Activated naive CD4-positive, alpha-beta T cell treated with Interleukin-2 at 50 U/mL for 16 hours (primary cell): ENCODE measurements around the gene ACTN2.

ENCODE experiments used
- DNase-seq: peaks from one replicate; pipeline ENCODE4 v3.0.0-alpha.2; 2020

Gene ACTN2

DNA sequence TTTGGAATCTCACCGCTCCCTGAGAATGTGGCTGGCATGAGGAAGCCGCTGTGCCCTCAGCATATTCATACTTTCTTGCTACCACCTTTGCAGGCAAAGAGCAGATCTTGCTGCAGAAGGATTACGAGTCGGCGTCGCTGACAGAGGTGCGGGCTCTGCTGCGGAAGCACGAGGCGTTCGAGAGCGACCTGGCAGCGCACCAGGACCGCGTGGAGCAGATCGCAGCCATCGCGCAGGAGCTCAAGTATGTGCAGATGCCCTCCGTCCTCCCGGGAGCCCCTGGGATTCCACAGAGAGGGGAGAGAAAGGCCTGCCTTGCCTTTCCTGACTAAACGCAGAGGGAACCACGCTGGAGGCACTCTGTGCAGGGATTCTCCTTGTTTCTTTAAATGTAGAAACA, 58.2 kb downstream of the ACTN2 start:
- no peak for DNase-seq

DNA sequence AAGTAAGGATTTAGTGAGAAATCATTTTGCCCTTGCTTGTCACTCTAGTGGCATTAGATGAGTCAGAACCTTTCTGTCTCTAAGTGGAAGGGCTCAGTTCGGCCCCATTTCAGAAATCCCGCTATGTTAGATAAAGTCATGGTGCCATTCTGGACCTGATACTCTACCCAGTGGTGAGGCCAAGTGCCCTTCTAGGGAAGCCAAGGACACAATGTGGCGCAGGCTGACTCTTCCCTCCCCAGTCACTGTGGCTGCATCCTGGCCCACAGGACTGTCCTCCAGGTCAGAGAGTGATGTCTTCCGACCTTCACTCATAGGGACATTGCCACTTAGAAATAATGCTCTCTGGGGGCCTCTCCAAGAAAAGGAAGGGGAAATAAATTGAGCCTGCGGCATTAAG, 60.5 kb downstream of the ACTN2 start:
- DNase-seq: no peak

DNA sequence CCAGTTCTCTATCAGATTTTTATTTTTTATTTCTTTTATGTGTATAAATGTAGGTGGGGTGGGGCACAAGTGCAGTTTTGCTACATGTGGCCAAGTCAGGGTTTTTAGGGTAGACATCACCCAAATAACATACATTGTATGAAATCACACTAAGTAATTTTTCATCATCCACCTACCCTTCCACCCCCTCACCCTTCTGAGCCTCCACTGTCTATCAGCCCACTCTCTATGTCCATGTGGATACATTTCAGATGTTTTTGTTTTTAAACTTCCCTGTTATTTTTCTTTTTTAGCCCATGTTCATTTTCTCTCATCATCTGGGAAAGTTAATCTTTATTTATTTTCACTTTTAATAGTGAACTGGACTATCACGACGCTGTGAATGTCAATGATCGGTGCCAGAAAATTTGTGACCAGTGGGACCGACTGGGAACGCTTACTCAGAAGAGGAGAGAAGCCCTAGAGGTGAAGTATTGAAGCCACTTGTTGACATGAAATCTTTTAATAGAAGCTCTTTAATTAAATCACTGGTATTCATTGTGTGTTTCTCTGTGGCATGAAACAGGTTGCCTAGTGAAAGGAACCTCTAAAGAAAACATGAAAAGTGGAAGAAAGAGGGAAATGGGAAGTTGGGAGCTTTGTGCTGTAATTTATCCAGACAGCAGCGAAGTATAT, 61.1 kb downstream of the ACTN2 start:
- DNase-seq: no peak

DNA sequence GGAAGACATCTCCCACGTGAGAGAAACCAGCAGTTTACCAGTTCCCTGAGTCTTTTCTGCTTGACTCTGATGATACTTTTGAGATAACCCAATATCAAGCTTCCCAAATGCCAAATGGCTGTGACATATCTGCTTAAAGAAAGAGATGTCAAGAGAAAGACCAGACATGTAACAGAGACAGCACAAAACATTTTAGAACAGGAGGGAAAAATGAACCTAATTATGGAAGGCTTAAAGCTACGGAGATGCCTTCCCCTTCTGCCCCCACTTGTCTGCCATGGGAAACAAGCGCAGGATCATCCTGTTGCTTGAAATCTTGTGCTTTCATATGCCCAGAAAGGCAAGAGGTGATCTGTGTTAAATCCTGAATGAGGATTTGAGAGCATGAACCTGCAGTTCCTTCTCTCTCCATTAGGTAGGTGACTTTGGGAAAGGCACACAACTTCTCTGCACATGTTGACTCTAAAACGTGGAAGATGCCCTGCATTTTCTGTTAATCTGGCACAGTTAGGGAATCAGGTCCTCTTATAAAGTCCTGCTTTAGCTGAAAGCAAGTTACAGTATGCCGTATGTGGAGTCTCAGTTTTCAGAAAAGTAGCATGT, 62.1 kb downstream of the ACTN2 start:
- DNase-seq: no peak

DNA sequence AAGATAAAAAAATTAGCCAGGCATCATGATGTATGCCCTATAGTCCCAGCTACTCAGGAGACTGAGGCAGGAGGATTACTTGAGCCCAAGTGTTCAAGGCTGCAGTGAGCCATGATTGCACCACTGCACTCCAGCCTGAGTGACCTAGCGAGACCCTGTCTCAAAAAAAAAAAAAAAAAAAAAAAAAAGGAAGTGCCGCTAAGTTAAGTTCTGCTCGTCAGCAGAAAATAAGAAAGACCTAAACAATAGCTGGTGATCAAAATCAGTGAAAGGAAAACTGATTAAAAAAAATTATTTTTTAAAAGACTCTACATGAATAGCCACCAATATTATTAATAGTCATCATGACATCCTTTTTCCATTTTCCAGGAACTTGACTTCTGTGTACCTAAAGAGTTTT, 64.6 kb downstream of the ACTN2 start:
- DNase-seq: no peak

DNA sequence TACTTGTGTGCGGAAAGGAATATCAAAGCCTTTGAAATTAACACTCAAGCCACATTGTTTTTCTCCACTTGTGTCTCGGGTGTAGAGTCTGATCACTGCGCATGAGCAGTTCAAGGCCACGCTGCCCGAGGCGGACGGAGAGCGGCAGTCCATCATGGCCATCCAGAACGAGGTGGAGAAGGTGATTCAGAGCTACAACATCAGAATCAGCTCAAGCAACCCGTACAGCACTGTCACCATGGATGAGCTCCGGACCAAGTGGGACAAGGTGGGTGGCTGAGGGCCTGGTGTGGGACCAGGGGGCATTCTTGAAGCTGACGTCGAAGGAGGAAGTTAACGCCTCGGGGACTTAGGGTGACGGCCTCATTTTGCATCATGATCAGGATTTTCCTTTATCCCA, 65.1 kb downstream of the ACTN2 start:
- no peak for DNase-seq

DNA sequence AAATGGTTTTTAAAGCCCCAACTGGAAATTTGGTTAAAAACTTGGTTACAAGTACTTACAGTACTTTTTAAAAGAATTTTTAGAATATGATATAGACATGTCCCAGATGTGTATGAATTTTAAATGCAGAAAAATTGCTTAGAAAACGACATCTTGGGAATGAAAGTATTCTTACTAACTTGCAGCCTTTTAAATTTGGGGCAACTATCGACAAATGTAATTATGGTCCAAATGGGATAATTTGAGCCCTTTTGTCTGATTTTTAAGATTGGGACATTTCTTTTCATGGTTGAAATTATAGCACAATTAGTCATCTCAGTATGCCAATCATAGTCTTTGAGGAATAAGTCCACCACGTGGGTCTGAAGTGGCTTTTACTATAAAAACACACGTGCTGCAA, 65.6 kb downstream of the ACTN2 start:
- no peak for DNase-seq

DNA sequence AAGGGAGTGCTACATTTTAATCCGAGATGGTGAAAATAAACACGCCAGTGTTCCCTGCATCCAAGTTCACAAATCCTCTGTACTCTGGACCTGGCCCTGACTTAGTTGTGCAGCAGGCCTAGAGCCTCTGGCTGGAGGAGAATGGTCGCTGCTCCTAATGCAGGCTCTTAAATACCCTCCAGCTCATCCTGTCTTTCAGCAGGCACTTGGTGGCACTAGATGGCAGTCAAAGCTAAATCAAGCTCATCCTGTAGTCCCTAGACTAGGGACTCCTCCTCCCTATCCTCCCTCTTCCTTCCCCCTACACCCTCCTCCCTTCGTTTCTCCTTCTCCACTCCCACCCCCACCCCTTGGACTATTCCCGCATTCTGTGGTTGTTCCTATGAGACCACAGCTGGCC, 67.2 kb downstream of the ACTN2 start:
- DNase-seq: no peak

DNA sequence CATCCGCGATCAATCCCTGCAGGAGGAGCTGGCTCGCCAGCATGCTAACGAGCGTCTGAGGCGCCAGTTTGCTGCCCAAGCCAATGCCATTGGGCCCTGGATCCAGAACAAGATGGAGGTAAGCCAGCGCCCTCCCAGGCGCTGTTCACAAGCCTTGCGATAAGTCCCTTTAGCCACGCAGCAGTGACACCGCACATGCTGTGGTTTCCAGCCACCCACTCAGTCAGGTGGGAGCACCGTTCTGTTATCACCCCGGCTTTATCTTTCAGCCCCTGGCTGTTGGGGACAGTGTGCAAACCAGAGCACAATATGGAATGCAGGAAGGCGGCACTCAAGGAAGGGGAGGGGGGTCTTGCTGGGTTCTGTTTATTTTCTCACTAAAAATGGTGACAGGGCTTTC, 67.7 kb downstream of the ACTN2 start:
- no peak for DNase-seq

DNA sequence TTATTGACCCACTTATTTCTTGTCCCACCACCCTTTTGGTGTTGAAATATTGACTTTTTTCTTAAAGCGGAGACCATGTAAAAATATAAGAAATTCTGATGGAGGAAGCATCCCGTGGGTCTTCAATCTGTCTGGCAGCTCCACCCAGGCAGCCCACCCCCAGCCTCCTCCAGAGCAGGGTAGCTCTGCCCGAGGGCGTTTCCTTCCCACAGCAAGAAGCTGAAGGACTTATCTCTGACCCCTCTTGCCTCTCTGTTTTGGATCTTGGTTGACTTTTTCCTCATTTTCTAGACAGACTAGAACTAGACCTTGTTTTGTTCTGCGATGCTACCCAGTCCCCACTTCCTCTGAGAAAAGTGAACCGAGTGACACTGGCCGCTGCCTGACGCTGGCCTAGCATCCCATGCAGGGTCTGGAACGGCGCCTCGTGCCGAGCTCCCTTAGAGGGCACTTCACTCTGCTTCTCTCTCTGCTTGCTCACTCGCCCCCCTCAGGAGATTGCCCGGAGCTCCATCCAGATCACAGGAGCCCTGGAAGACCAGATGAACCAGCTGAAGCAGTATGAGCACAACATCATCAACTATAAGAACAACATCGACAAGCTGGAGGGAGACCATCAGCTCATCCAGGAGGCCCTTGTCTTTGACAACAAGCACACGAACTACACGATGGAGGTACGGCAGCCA, 68.4 kb downstream of the ACTN2 start:
- no peak for DNase-seq

DNA sequence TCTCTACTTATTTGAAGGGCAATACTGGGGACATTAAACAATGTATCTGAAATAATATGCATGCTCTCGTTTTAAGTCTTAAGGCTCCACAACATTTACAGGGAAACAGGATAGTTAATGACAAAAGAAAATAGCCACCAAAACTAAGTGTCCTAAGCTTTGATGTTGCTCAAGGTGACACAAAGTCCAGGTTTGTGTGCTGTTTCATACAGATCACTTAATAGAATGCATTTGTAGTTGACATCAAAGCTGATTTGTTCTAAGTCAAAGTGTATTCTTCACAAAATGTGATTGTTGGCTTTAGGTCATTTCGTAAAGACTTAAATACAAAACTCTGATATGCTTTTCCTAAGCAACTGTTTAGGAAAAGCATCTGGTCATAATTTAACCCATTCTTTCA, 71.3 kb downstream of the ACTN2 start:
- DNase-seq: no peak

DNA sequence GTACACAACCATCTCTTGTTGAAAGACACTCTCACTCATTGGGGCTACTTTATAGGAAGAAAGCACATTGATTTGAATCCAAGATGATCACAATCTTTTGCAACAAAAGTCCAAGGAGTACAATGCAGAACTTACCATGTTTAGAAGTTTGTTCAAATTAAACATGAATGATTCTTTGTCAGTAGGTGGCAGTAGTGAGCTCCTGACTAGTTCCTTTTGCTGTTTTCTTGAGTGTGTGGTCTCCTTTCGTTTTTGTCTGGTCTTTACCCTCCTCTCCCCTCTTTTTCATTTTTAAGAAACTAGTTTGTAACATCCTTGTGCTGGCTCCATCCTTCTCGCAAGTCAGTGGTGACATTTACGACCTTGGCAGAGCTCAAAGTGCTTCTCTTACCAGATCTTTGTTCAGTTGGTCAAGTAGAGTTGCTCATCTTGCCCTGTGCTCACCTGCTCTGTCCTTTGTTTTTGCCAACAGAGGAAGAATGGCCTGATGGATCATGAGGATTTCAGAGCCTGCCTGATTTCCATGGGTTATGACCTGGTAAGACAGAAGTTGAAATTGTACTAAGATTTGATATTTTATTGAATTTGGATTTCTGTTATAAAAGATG, 73.1 kb downstream of the ACTN2 start:
- no peak for DNase-seq

DNA sequence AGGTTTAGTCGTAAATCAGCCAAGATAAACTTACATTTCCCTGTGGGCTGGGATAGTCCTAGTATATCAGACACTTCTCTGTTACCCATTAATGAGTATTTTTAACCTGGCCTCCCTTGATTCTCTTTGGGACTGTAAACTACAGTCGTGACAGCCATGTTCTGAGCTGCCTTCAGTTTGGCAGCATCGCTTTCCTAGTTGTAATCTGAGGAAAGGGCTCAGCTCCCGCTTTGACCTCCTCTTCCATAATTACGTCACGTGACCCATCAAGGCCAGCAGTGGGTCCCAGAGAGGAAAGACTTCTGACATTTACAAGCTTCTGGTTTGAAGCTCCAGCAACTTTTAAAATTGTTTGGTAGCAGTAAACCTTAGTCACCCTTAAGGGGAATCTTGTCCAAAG, 74.2 kb downstream of the ACTN2 start:
- no peak for DNase-seq

DNA sequence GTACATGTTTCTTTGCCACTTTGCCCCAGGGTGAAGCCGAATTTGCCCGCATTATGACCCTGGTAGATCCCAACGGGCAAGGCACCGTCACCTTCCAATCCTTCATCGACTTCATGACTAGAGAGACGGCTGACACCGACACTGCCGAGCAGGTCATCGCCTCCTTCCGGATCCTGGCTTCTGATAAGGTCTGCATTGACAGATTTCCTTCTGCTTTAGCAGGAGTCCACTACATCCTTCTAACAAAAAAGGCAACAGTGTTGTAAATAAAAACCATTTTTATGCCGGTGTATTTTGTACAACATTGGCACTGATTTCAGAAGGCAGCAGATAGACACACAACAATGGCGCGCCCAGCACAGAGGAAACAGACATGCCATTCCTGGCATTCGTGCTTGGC, 74.7 kb downstream of the ACTN2 start:
- no peak for DNase-seq

DNA sequence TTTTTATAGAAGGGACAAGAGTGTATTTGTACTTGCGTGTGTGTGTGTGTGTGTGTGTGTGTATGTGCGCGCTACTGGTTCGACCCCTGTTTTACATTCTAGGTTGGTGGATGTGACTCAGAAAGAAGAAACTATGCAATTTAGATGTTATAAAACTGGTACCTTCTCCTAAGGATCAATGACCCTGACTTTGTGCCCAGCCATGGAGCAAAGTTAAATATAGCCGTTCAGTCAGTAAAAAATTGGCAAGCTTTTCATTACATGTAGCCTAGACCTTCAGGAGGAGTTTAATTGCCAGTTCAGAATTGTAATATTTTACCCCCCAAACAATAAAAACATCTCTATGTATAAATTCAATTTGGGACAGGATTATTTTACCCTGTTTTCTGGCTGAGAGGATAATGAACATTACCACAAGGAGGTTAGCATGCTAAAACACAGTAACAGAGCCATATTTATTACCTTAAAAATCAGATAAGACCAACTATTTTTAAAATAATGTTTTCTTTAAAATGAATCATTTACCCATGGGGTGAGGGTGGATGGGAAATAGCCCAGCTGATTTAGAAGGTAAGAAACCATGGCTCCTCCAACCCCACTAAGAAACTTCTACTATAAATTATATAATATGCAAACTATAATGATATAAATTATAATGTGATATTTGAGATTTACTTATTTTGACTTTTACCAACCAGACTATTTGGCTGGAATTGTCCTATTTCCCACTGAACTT, 75.3 kb downstream of the ACTN2 start:
- no peak for DNase-seq

DNA sequence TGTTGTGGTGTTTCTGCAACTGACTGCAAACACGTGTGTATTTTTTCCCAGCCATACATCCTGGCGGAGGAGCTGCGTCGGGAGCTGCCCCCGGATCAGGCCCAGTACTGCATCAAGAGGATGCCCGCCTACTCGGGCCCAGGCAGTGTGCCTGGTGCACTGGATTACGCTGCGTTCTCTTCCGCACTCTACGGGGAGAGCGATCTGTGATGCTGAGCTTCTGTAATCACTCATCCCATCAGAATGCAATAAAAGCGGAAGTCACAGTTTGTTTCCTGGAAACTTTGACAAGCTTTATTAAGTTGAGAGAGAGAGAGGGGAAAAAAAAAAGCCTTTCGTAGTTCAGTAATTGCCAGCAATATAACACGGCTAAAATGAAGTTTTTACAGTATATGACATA, 76.1 kb downstream of the ACTN2 start:
- no peak for DNase-seq

DNA sequence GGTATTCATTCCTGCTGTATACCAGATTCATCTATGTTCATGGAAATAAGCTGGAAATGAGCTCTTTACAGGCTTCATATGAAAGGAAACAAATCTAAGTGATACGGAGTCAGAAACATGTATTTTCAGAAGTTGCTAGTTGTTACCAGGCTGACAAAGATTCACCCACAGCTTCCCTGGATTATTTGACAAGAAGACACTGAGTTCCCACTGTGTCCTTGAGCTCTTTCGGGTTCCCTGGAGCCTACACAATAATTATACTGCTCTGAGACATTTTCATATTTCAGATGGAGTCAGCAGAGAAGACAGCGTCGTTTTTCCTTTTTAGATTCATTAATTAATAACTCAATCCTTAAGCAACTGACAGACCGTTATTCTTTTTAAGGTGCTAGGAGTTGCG, 79.5 kb downstream of the ACTN2 start:
- DNase-seq: no peak

DNA sequence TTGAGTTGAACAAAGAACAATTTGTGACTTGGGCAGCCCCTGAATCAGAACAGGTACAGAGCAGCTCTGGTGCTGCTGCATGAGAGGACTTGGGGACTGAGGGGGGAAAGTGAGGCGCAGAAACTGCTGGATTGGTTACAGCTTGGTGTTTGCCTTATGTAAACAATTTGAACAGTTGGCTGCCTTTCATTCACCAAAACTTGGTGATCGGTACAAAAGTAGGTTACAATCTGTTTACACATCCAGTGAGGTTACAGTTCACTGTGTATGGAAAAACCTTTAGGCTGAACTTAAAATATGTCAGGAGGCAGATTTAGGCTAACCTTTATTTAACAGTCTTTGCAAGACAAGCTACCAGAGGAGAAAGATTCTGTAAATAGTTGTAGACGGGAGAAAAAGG, 80.2 kb downstream of the ACTN2 start:
- no peak for DNase-seq

DNA sequence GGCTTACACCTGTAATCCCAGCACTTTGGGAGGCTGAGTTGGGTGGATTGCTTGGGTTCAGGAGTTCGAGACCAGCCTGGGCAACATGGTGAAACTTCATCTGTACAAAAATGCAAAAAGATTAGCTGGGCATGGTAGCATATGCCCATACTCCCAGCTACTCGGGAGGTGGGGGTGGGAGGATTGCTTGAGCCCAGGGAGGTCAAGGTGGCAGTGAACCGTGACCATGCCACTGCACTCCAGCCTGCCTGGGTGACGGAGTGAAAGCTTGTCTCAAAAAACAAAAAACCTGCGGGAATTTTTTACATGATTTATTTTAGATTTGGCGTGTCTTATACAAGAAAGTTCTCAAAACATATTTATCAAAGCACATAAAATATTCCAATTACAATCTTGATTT, 81.0 kb downstream of the ACTN2 start:
- DNase-seq: no peak

DNA sequence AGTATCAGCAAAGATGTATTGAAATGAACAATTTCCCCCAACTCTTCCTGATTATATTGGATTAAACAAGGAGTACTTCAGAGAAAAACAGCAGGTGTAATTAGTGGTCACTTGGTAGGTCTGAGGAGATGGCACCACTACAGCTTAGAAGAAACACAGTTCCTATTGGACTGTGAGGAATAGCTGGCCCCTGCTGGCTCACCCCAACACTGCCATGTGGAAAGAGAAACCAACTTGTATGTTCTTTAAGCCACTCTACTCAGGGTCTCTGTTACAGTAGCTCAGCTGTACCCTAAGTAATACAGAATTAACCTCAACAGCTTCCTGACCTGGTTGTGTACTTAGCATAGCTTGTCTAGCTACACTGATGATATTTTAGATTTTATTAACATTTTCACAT, 82.3 kb downstream of the ACTN2 start:
- DNase-seq: no peak

DNA sequence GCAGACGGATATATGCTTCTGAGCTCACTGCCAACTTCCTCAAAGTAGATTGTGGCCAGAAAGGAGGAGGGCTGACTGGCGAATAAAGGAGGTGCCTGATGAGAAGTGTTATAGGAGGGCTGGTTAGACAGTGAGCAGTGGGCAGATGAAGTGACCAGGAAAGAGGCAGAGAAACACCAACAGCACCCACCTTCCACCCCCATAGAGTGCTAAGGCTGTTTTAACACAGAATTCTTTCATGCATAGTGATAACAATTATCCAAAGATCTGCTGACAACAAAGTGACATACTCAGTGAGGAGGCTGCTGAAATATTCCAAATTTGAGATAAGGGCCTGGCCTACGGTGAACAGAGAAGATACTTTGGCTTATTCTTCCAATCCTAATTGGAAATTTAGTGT, 87.6 kb downstream of the ACTN2 start:
- no peak for DNase-seq

DNA sequence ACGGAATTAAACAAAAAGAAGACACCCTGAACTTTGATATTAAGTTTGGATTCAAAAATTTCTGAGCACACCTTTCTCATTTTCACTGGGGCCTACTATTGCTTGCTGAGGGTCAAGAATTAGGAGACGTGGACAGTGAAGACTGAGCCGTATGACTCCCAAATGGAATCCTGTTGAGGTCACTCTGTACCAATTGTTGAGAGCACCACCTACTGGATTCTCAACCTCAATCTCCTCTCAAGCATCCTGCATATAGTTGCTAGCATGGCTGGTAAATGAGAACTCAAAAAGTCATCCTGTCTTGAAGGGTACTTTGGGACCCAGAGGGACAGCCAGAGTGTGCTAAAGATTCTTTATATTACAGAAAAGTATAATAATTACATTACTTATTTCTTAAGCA, 88.6 kb downstream of the ACTN2 start:
- DNase-seq: no peak

DNA sequence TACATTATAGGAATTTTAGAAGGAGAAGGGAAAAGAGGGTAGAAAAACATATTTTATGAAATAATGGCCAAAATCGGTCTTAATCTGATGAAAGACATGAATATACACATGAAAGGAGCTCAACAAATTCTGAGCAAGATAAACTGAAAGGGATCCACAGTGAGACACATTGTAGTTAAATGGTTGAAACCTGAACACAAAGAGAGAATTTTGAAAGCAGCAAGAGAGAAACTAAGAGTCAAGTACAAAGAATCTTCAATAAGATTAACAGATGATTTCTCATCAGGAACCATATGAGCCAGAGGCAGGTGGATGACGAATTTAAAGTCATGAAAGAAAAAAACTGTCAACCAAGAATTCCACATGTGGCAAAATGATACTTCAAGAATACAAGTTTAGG, 93.0 kb downstream of the ACTN2 start:
- no peak for DNase-seq

DNA sequence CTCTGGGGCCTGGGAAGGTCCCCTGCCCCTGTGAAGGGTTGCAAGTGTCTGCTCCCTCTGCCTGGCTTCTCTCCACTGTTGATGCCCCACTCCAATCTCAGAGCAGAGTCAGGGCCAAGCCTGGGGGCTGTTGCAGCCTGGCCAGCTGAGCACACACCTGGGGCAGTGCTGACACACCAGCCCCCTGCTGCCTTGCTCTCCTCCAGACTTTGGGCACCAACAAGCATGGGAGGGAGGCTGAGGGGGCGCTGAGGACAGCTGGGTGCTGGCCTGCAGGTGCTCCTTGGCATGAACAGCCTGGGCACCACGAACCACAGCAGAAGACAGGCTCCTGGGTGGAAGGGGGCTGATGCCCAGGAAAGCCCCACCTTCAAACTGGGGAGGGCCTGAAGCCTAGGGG, 99.2 kb downstream of the ACTN2 start:
- DNase-seq: no peak
